ENCODE data around the gene CHRNA1.

CHRNA1 gene

GRCh38 chr2:174759381-174760065 lies 4.7 kb downstream of the CHRNA1 start:
- no peak for DNase-seq (ENCODE audit: low read depth)

- no peak for DNase-seq (ENCODE audit: low read depth)
Measured at GRCh38 chr2:174756743-174757142, 7.5 kb downstream of the CHRNA1 start.

GRCh38 chr2:174753038-174753633 lies 11.1 kb downstream of the CHRNA1 start:
- DNase-seq (ENCODE audit: low read depth): no peak

- DNase-seq (ENCODE audit: low read depth): no peak
Measured at GRCh38 chr2:174752403-174753037, 11.8 kb downstream of the CHRNA1 start.

- DNase-seq (ENCODE audit: low read depth): no peak
Measured at GRCh38 chr2:174750923-174751441, 13.3 kb downstream of the CHRNA1 start.

GRCh38 chr2:174749793-174750192 lies 14.5 kb downstream of the CHRNA1 start:
- no peak for DNase-seq (ENCODE audit: low read depth)

- DNase-seq (ENCODE audit: low read depth): no peak
Measured at GRCh38 chr2:174748948-174749347, 15.3 kb downstream of the CHRNA1 start.

GRCh38 chr2:174745142-174745541 lies 19.1 kb downstream of the CHRNA1 start:
- DNase-seq (ENCODE audit: low read depth): no peak

GRCh38 chr2:174744111-174744510 lies 20.2 kb downstream of the CHRNA1 start:
- no peak for DNase-seq (ENCODE audit: low read depth)

GRCh38 chr2:174740721-174741120 lies 23.6 kb downstream of the CHRNA1 start:
- no peak for DNase-seq (ENCODE audit: low read depth)

- no peak for DNase-seq (ENCODE audit: low read depth)
Measured at GRCh38 chr2:174738841-174739240, 25.4 kb downstream of the CHRNA1 start.

- DNase-seq (ENCODE audit: low read depth): no peak
Measured at GRCh38 chr2:174731546-174731945, 32.7 kb downstream of the CHRNA1 start.

GRCh38 chr2:174730698-174731018 lies 33.6 kb downstream of the CHRNA1 start:
- DNase-seq (ENCODE audit: low read depth): no peak

GRCh38 chr2:174729797-174730697 lies 34.2 kb downstream of the CHRNA1 start:
- DNase-seq (ENCODE audit: low read depth): no peak

GRCh38 chr2:174728096-174728495 lies 36.2 kb downstream of the CHRNA1 start:
- DNase-seq (ENCODE audit: low read depth): no peak

GRCh38 chr2:174726212-174726611 lies 38.1 kb downstream of the CHRNA1 start:
- DNase-seq (ENCODE audit: low read depth): no peak

- no peak for DNase-seq (ENCODE audit: low read depth)
Measured at GRCh38 chr2:174722942-174723592, 41.2 kb downstream of the CHRNA1 start.

- no peak for DNase-seq (ENCODE audit: low read depth)
Measured at GRCh38 chr2:174719016-174719415, 45.3 kb downstream of the CHRNA1 start.

- no peak for DNase-seq (ENCODE audit: low read depth)
Measured at GRCh38 chr2:174718591-174718990, 45.7 kb downstream of the CHRNA1 start.

- DNase-seq (ENCODE audit: low read depth): no peak
Measured at GRCh38 chr2:174717916-174718315, 46.4 kb downstream of the CHRNA1 start.

GRCh38 chr2:174717273-174717672 lies 47.0 kb downstream of the CHRNA1 start:
- DNase-seq (ENCODE audit: low read depth): peak; percentile 48

- no peak for DNase-seq (ENCODE audit: low read depth)
Measured at GRCh38 chr2:174716785-174717184, 47.5 kb downstream of the CHRNA1 start.
